ENCODE measurements around the gene KAT8.

Gene KAT8

GRCh38 chr16:31082368-31083045 lies 35.0 kb upstream of the KAT8 start:
- in situ Hi-C loops (cut with MboI; ENCODE audit: low sequenced_read_pairs) = loop anchor here (25.0 kb wide), 1 partner anchor 780 kb away; the partner anchor contains the start of gene ZNF267

- in situ Hi-C loops (cut with MboI; ENCODE audit: low sequenced_read_pairs) = loop anchor here (25.0 kb wide), 1 partner anchor 779 kb away; the partner anchor contains the start of gene ZNF267
Observed at GRCh38 chr16:31083081-31083480, 34.4 kb upstream of the KAT8 start.

- in situ Hi-C loops (cut with MboI; ENCODE audit: low sequenced_read_pairs) = loop anchor here (25.0 kb wide), 1 partner anchor 779 kb away; the partner anchor contains the start of gene ZNF267
Observed at GRCh38 chr16:31083556-31083955, 33.9 kb upstream of the KAT8 start.

- in situ Hi-C loops (cut with MboI; ENCODE audit: low sequenced_read_pairs) = loop anchor here (25.0 kb wide), 1 partner anchor 778 kb away; the partner anchor contains the start of gene ZNF267
Observed at GRCh38 chr16:31083981-31084380, 33.5 kb upstream of the KAT8 start.

GRCh38 chr16:31084584-31085302 lies 32.7 kb upstream of the KAT8 start:
- in situ Hi-C loops (cut with MboI; ENCODE audit: low sequenced_read_pairs) = loop anchor here (25.0 kb wide), 1 partner anchor 778 kb away; the partner anchor contains the start of gene ZNF267

GRCh38 chr16:31085411-31085810 lies 32.1 kb upstream of the KAT8 start:
- in situ Hi-C loops (cut with MboI; ENCODE audit: low sequenced_read_pairs) = loop anchor here (25.0 kb wide), 1 partner anchor 777 kb away; the partner anchor contains the start of gene ZNF267

GRCh38 chr16:31085873-31086628 lies 31.4 kb upstream of the KAT8 start:
- in situ Hi-C loops (cut with MboI; ENCODE audit: low sequenced_read_pairs) = loop anchor here (25.0 kb wide), 1 partner anchor 776 kb away; the partner anchor contains the start of gene ZNF267

GRCh38 chr16:31086629-31086906 lies 30.9 kb upstream of the KAT8 start:
- in situ Hi-C loops (cut with MboI; ENCODE audit: low sequenced_read_pairs) = loop anchor here (25.0 kb wide), 1 partner anchor 776 kb away; the partner anchor contains the start of gene ZNF267

GRCh38 chr16:31087481-31087880 lies 30.0 kb upstream of the KAT8 start:
- in situ Hi-C loops (cut with MboI; ENCODE audit: low sequenced_read_pairs) = loop anchor here (25.0 kb wide), 1 partner anchor 775 kb away; the partner anchor contains the start of gene ZNF267

GRCh38 chr16:31087971-31088370 lies 29.5 kb upstream of the KAT8 start:
- in situ Hi-C loops (cut with MboI; ENCODE audit: low sequenced_read_pairs) = loop anchor here (25.0 kb wide), 1 partner anchor 774 kb away; the partner anchor contains the start of gene ZNF267

GRCh38 chr16:31088459-31089183 lies 28.8 kb upstream of the KAT8 start, which contains the start of gene PRSS53:
Gene PRSS53 (minus strand): TSS chr16:31088943. CDS start chr16:31088809, 134 bp downstream.
- in situ Hi-C loops (cut with MboI; ENCODE audit: low sequenced_read_pairs) = loop anchor here (25.0 kb wide), 1 partner anchor 774 kb away; the partner anchor contains the start of gene ZNF267

GRCh38 chr16:31089199-31089598 lies 28.3 kb upstream of the KAT8 start:
- in situ Hi-C loops (cut with MboI; ENCODE audit: low sequenced_read_pairs) = loop anchor here (25.0 kb wide), 1 partner anchor 773 kb away; the partner anchor contains the start of gene ZNF267

- in situ Hi-C loops (cut with MboI; ENCODE audit: low sequenced_read_pairs) = loop anchor here (25.0 kb wide), 1 partner anchor 772 kb away; the partner anchor contains the start of gene ZNF267
Observed at GRCh38 chr16:31090540-31090939, 26.9 kb upstream of the KAT8 start.

GRCh38 chr16:31092330-31092729 lies 25.1 kb upstream of the KAT8 start:
- in situ Hi-C loops (cut with MboI; ENCODE audit: low sequenced_read_pairs) = loop anchor here (25.0 kb wide), 1 partner anchor 770 kb away; the partner anchor contains the start of gene ZNF267

GRCh38 chr16:31093132-31093703 lies 24.2 kb upstream of the KAT8 start:
- in situ Hi-C loops (cut with MboI; ENCODE audit: low sequenced_read_pairs) = loop anchor here (25.0 kb wide), 1 partner anchor 769 kb away; the partner anchor contains the start of gene ZNF267

- in situ Hi-C loops (cut with MboI; ENCODE audit: low sequenced_read_pairs) = loop anchor here (25.0 kb wide), 1 partner anchor 768 kb away; the partner anchor contains the start of gene ZNF267
Observed at GRCh38 chr16:31094088-31094423, 23.4 kb upstream of the KAT8 start.

GRCh38 chr16:31094424-31095120 lies 22.9 kb upstream of the KAT8 start, which contains the start of gene VKORC1:
Gene VKORC1 (minus strand): TSS chr16:31094797. CDS start chr16:31094729, 68 bp downstream.
- in situ Hi-C loops (cut with MboI; ENCODE audit: low sequenced_read_pairs) = loop anchor here (25.0 kb wide), 1 partner anchor 768 kb away; the partner anchor contains the start of gene ZNF267

- in situ Hi-C loops (cut with MboI; ENCODE audit: low sequenced_read_pairs) = loop anchor here (25.0 kb wide), 1 partner anchor 762 kb away; the partner anchor contains the start of gene ZNF267
Observed at GRCh38 chr16:31099860-31100638, 17.4 kb upstream of the KAT8 start.
